Retinal pigment epithelial cell (primary cell): ENCODE results near the gene ADAD2.

Source experiments
- DNase-seq: peaks from one replicate; pipeline ENCODE4 v3.0.0-alpha.2; 2010; ENCODE audit warnings: low read depth
- H3K4me3 ChIP-seq: 2 replicates; pipeline ENCODE4 v1.5.1; 2011; ENCODE audit warnings: mild to moderate bottlenecking, low read length, control low read depth, moderate library complexity
- TF ChIP-seq, protein P1 (sequence below): conservative IDR thresholded peaks from 2 replicates; pipeline ENCODE4 v1.5.1; 2011; ENCODE audit warnings: low read depth, low read length, control low read depth, inconsistent platforms

ADAD2 gene

DNA sequence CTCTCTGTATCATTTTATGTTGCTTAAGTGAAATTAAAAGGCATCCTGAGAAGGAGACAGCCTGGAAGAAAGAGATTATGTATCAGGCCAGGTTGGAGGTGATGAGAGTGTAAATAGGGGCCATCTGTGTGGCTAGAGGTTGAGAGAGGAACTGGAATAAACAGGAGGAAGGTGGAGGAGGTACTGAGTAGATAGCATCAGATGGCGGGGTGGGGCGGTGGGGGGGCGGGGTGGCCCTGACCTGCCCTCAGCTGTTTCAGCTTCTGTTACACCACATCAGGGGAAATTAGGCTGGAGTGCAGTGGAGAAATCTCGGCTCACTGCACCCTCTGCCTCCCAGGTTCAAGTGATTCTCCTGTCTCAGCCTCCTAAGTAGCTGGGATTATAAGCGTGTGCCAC lies 55.7 kb downstream of the ADAD2 start:
- TF ChIP-seq, protein P1, sequence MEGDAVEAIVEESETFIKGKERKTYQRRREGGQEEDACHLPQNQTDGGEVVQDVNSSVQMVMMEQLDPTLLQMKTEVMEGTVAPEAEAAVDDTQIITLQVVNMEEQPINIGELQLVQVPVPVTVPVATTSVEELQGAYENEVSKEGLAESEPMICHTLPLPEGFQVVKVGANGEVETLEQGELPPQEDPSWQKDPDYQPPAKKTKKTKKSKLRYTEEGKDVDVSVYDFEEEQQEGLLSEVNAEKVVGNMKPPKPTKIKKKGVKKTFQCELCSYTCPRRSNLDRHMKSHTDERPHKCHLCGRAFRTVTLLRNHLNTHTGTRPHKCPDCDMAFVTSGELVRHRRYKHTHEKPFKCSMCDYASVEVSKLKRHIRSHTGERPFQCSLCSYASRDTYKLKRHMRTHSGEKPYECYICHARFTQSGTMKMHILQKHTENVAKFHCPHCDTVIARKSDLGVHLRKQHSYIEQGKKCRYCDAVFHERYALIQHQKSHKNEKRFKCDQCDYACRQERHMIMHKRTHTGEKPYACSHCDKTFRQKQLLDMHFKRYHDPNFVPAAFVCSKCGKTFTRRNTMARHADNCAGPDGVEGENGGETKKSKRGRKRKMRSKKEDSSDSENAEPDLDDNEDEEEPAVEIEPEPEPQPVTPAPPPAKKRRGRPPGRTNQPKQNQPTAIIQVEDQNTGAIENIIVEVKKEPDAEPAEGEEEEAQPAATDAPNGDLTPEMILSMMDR, result no peak
- H3K4me3 ChIP-seq, result no peak overlapping the region
- DNase-seq, result no peak
